TTC549 (cell line): ENCODE results near the gene DPYD.

Experiments used
- FAIRE-seq: peaks from 2 replicates; lab custom pipeline; 2012; peaks lifted over from hg19 to GRCh38; lab: Jason Lieb, UNC

DPYD gene

DNA sequence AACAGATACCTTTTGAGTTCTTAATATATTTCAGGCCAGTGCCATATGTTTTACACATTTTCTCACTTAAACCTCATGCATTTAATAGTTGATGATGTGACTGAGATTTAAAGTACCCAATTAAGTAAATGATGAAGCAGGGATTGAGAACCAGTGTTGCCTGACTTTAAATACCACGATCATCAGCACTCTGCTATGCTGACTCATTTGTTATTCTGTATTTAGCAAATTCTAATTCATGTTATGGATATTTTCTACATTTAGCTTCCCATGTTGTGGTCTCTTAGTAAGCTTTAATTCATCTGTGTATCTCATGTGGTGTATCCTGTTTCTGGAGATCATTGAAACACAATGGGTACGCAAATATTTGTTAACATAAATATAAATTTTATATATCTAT is 836.3 kb downstream of the DPYD start:
- FAIRE-seq: no peak

DNA sequence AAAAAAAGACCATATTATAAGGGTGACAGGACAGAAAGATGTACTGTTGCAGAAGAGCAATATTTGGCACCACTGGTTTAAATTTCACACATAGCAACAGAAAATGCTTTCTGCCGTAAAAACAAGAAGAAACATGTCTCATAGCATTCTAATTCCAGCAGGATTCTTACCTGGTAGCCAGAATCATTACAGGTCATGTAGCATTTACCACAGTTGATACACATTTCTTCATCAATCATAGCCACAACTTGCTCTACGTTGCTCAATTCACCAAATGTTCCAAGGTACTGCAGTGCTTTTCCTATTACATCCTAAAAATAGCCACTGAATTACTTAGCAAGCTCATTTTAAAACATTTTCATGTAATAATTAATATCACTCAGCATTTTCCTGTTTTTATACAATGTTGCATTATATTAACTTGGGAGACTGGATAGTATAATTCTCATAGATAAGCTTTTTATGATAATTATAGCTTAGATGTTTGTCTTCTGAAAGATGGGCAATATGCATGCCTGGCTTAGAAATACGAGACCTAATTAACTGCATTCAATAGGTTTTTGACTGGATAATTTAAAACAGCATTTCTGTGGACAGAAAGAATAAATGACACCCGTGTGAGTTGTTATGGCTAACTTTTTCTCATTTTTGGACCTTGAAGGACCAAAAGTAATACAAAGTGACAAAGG is 838.5 kb downstream of the DPYD start:
- no peak for FAIRE-seq

DNA sequence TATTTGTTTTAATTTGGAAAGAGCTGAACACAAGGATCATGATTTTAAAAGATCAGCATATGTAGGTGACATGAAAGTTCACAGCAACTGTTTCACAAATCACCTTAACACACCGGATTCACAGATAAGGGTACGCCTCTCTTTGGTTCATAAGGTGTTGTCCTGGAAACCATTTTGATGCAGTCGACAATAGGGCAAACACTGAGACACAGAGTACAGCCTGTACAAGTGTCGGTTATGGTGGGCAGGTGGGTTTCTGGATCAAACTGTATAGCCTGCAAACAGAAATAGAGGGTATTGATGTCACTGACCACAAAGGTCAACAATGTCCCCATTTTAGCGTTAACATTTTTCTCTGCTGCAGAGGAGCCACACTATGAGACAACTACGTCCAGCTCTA is 842.0 kb downstream of the DPYD start:
- FAIRE-seq: no peak

DNA sequence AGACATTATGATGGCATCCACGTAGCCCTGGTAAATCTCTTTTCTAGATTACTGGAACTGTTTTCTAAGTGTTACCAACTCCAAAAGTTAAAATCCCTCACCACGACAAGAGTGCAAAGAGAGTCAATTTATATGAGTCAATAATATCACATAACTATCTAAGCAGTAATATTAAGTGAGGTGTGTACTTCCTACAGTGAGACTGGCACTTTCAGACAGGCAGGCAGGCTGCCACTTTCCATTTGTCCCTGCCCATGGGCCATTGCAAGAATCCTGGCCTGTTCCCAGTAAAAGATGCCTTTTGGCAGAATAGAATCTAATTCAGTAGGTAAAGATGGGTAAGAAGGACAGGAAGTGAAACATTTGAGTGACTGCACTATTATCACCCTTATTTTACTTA is 843.6 kb downstream of the DPYD start:
- no peak for FAIRE-seq

DNA sequence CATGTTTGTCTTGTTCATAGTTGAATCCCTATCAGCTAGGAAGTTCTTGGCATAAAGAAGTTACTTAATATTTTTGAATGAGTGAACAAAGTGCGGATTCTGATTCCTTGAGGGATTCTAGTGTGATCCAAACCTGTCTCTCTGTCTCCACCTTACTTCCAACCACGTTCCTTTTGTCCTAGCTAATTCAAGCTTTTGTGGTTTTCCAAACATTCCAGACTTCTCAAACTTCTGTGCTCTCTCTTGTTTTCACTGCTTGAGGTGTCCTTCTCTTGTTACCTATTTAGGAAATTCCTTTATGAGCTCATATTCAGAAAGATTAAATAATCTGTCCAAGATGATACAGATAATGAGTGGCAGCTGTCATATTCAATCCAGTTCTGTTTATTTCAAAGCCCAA is 846.1 kb downstream of the DPYD start:
- no peak for FAIRE-seq

DNA sequence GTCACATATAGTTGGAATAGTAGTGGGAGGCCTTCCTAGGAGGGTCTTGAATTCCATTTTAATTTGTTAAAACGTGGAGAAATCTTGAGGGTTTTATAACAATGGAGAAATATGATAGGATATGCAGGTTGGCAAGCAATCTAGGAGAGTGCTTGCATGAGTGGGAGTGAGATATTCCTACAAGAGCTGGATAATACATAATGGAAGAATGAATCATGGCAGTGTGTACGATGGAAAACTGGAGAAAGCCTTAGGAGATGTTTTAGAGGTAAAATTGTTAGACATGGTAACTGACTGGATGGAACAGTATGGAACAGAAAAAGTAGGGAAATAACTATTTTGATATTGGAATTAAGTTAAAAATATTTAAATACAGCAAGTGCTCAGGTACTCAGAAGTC is 846.9 kb downstream of the DPYD start:
- no peak for FAIRE-seq

DNA sequence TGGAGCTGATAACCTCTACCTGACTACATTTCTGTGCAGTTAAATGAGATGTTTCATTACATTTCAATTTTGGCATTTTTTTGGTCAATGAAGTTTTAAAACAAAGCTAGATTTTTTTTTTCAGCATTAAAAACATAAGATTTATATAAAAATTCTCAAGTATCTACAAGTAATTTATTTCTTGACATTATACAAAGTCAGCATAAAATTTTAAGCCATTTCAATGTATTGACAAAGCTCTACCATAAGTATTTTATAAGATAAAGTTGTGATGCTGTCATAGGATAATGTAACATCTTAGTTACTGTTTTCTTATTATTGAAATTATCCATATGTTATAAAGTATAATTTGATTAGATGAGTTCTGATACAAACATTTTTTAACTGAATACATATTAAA is 847.7 kb downstream of the DPYD start:
- FAIRE-seq: no peak

DNA sequence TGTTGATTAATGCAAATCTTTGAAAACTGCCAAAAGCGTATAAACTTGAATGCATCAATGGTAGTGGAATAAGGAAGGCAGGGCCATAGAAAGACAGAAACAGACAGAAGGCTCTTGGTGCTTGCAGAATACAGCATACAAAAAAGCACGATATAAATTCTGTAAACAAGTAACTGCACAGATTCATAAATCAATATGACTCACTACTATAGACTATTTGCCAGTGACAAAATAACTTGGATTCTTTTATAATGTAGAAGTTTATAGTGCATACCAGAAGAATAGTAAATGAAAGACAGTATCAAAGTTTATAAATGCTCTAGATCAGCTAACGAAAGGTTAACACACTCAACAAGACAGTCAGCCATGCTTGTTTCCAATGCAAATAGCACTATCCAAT is 849.7 kb downstream of the DPYD start:
- no peak for FAIRE-seq

DNA sequence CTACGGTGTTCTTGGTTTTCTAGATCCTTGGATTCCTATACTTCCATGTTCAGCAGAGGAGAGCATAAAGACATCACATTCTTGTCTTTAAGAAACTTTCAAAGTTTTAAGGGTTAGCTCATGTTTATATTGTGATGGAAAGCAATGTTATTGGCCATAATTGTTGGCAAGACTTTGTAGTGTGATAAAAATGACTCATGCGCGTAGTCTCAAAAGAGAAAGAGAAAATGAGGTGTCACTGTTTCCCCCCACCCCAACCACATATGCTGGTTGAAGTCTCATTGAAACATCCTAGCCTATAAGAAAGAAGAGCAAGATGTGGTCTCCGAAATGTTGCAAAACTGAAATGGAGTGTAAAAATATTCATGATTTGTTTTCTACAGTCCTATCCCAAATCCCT is 850.5 kb downstream of the DPYD start:
- FAIRE-seq: no peak

DNA sequence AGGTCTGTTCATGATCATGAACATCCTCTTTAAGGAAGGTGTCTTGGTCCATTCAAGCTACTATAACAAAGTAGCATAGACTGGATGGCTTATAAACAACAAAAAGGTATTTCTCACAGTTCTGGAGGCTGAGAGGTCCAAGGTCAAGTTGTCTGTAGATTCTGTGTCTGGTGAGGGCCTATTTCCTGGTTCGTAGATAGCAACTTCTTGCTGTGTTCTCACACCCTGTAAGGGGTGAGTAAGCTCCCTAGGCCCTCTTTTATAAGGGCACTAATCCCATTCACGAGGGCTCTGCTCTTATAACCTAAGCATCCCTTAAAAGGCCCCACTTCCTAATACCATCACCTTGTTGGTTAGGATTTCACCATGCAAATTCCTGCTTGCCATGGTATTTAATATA is 851.5 kb downstream of the DPYD start:
- FAIRE-seq: no peak

DNA sequence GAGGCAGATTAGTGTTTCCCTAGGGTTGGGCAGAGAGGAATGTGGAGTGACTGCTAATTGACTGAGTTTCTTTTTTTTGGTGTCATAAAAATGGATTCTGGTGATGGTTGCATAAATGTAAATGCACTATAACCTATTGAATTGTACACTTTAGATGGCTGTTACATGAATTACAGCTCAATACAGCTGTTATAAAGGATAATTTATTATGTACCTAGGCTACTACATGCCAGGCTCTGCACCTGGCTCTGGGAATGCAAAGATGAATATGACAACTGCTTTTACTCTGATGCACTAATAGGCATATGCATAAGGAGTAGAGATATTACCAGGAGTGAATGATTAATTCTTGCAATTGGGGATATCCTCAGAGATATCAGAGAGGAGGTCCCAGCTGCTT is 854.0 kb downstream of the DPYD start:
- no peak for FAIRE-seq

DNA sequence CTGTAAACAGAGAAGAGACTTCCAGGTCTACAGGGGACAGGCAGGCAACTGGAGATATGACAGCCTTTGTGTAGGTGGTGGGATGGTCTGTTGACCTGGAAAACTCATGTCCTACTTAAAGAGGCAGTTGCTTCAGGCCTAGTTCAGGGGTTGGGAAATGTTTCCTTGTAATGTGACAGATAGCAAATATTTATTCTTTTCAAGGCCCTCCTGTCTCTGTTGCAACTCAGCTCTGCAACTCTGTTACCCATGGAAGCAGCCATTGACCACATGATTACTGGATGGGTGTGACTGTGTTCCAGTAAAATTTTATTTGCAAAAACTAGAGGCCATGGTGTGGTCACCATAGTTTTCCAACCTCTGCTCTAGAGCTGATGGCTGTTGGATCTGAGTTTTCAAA is 857.3 kb downstream of the DPYD start:
- FAIRE-seq: no peak

DNA sequence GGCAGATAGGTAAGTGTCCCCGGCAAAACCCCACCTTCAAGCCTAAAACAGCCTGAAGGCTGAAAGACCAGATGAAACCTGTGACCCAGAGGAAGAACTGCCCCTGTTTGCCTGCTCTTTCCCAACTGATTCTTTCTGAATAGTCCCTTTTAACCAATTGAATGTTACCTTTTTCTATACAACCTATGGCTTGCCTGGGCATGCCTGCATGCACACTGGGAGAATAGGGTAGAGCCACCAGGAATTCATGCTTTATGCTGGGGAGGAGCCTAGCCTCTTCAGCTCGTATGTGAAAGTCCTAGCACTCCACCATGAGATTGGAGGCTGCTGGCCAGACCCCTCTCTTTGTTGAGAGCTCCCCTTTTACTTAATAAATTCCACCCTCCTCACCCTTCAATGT is 859.2 kb downstream of the DPYD start:
- FAIRE-seq: no peak

DNA sequence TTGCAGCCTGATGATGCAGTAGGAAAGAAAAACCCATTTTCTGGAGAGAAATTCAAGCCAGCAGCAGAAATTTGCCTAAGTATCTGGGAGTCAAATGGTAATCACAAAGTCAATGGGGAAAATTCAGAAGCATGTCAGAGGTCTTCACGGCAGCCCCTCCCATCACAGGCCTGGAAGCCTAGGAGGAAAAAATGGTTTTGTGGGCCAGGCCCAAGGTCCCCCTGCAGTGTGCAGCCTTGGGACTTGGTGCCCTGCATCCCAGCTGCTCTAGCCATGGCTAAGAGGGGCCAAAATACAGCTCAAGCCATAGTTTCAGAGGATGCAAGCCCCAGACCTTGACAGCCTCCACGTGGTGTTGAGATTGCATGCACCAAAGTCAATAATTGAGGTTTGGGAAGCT is 864.4 kb downstream of the DPYD start:
- FAIRE-seq: no peak

DNA sequence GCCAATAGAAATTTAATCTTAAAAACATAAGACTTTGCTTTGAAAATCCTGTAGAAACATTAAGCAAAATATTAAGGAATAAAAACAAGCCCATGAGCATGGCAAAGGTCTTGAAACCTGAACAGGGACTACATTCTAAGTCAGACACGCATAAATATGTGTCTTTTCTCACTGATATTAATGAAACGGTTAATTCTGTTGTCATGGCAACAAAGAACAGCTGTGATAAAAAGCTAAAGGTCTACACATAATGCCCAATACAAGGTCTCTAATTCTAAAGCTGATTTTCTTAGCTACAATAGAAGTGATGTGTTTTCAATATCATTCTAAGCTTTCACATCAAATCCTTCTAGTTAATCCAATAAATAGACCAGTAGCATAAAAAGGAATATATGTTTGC is 867.6 kb downstream of the DPYD start:
- no peak for FAIRE-seq

DNA sequence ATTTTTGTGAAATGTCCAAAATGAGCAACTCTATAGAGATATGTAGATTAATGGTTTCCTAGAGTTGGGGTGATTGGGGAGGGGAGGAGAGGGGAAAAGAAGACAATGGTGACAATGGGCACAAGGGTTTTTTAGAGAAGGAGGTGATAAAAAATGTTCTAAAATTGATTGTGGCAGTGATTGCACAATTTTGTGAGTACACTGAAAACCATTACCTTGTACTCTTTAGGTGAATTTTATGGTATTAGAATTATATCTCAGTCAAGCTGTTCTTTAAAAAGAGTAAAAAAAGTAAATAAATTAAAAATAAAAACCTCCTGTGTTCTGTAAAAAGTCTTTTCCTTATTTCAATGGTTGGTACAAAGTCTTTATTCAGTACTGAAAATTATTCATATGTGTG is 869.0 kb downstream of the DPYD start:
- FAIRE-seq: no peak

DNA sequence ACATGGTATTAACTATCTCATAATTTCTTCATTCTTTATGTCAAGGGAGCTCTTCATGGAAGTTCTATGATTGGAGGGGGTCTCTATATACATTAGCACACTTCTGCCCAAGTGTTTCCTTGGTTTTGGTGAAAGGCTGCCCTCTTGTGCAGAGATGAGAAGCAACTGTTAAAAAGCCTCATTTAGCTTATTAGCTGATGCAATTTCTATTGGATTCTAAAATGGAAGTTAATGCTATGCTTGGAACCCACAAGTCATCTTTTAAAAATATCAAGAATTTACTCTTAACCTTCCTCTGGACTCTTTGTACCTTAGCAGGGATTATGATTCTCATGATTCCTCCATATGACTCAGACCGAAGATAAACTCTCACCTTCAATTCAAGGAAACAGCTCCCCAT is 870.3 kb downstream of the DPYD start:
- FAIRE-seq: peak; percentile 55

DNA sequence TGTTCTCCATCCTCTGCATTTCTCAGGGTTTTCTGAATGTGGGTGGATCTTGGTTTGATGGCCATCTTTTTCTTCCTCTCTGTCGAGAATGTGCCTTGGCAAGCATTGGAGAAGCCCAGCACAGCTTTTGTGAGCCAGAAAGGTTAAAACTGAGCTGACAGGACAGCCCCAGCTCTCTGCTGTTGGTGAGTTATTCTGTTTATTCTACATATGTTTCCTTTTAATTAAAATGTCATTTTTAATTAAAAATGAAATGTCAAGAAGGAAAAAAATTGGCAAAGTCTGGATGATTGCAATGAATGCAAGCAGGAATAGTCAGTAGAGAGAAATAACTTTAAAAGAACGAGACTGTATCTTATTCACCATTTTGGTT is 873.4 kb downstream of the DPYD start:
- no peak for FAIRE-seq

DNA sequence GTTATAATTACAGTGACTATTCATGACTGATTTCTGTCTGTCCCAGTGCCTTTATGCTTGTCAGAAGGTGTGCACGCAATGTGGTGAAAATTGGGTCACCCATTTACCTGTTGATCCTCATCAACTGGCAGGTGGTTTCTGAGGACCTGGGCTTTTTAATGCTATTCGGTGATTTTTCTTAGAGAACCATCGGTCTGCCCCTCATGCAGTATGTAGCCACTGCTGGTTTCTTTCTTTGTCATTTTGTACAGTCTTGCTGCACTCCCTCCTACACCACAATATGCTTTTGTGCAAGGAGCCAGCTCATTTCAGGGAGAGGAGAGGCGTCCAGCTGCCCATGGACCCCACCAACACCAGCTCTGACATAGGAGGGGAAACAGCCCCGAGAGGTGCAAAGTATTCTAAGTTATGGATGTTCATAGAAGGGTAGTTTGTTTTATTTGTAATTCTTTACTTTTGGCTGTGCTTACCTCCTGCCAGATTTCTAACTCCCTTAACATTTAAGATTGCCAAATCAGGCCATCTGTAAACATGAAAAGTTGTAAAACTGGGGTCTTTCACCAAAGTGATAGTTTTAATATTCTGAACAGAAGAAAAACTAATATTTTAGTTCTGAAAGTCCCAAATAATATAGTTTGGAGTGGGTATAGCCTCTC is 873.9 kb downstream of the DPYD start:
- no peak for FAIRE-seq

DNA sequence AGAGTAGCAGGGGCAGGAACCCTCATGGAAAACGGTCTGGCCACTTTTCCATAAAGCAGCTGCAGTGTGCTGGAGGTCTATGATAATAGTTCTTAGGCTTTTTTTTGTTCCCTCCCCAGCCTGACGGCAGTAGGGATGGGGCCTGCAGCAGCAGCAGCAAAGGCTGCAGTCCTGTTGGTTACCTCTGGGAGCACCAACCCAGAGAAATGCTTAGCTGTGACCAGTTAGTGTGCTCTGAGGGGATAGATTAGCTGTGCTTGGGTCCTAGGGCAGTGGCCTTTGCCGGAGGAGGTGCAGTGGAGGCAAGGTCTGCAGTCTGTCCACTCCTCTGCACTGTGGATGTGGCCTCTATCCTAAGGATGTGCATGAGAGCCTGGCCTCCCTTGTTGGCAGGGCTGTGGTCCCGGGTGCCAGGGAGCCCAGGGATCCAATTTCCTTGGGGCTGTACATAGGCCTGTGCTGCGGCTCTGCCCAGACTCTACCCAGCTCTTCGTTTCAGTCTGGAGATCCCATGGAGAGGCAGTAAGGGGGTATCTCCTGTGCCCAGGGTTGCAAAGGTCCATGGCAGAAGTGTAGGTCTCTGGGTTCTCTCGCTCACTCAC is 876.6 kb downstream of the DPYD start:
- FAIRE-seq: no peak

DNA sequence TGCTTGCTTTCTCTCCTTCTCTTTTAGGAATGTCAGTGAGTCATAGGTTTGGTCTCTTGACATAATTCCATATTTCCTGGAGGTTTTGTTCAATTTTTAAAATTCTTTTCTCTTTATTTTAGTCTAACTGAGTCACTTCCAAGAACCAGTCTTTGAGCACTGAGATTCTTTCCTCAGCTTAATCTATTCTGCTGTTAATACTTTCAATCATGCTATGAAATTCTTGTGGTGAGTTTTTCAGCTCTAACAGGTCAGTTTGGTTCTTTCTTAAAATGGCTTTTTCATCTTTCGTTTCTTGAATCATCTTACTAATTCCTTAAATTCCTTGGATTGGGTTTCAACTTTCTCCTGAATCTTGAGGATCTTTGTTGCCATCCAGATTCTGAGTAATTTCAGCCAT is 878.3 kb downstream of the DPYD start:
- FAIRE-seq: no peak

DNA sequence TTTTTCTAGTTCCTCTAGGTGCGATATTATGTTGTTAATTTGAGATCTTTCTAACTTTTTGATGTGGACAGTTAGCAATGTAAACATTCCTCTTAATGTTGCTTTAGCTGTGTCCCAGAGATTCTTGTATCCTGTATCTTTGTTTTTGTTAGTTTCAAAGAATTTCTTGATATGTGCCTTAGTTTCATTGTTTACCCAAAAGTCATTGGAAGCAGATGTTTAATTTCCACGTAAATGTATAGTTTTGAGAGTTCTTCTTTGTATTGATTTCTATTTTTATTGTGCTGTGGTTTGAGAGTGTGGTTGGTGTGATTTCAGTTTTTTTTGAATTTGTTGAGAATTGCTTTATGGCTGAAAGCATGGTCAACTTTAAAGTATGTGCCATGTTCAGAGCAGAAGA is 879.8 kb downstream of the DPYD start:
- no peak for FAIRE-seq

DNA sequence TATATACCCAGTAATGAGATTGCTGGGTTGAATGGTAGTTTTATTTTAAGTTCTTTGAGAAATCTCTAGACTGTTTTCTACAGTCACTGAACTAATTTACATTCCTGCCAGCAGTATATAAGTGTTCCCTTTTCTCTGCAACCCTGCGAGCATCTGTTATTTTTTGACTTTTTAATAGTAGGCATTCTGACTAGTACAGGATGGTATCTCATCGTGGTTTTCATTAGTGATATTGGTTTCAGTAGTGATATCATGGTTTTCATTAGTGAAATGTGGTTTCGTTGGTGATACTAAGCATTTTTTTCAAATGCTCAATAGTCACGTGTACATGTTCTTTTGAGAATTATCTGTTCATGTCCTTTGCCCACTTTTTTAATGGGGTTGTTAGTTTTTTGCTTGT is 882.4 kb downstream of the DPYD start:
- FAIRE-seq: no peak

DNA sequence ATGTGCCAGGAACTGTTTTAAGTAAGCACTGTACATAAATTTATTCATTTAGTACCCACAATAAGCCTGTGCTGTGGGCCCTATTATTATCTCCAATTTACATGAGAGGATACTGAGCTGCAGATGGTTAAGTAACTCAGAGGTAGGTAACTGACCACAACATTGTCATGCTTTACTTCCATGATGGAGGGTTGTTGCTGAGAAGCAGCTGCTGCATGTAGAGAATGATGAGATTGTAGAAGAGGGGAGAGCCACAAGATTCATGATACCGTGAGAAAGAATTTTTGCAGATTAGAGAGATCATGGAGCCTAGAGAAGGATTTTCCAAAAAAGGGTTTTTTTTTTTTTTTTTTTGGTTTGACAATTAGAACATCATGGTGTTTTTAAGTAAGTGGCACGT is 886.2 kb downstream of the DPYD start:
- no peak for FAIRE-seq
